GM19372 (cell line): ENCODE measurements around the gene INTS14.

Experiments
- ATAC-seq: cut with Tn5 transposase; IDR thresholded peaks from one replicate; pipeline ENCODE4 v1.9.1; 2021; ENCODE audit warnings: mild to moderate bottlenecking, low read depth, moderate library complexity; ENCODE audit not compliant: unreplicated experiment

INTS14 gene

DNA sequence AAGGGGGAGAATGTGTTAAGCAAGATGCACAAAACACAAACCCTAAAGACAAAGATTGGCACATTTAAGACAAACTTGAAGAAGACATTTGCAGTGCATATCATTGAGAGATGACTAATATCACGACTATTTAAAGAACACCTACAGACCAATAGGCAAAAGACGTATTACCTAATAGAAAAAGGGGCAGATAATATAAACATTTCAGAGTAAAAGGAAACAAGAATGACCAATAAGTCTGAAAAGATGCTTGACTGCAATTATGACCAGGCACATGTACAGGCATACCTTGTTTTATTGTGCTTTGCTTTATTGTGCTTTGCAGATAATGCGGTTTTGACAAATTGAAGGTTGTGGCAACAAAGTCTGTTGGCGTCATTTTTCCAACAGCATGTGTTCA lies 75.7 kb downstream of the INTS14 start:
- no peak for ATAC-seq

DNA sequence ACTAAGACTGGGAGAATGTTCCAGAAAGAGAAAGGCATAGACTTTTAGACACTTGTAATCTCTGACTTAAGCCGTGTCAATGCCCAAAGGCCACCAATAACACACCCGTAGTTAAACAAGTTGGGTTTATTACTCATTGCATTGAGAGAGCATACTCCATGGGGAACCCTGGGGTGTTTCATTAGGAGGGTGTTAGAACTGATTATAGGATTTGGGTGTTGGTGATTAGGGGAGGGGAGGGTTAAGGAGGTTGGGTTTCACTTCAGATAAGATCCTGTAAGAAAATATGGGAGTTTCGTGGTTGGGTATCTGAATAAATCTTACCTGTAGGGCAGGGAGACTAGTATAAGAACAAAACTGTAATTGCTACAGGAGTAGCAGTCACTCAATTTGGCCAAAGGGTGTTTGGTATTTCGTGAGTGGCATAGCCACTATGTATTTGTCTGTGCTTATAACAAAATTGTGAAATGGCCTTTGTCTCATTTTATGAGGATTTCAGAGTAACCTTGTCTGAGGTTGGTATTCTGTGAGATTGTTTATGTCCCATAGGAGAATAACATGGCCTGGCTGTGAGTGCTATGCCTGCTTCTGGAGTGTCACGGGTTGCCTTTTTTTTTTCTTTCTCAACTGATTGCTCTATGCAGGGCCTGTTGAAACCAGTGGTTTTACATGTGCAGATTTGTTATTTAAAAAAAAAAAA lies 77.7 kb downstream of the INTS14 start:
- ATAC-seq: no peak

DNA sequence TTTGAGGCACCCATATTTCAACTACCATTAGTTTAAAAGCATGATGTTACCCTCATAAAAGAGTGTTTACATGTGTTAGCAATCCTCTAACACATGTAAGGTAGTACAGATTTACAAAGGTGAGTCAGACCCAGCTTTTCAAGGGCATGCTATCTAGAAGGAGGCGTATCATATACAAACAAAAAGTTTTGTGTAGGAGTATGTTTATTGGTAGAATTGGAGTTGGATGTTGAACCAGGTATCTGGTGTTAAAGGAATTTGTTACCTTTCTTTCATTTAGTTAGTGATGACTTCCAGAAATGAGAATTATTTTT lies 78.2 kb downstream of the INTS14 start:
- ATAC-seq: no peak

DNA sequence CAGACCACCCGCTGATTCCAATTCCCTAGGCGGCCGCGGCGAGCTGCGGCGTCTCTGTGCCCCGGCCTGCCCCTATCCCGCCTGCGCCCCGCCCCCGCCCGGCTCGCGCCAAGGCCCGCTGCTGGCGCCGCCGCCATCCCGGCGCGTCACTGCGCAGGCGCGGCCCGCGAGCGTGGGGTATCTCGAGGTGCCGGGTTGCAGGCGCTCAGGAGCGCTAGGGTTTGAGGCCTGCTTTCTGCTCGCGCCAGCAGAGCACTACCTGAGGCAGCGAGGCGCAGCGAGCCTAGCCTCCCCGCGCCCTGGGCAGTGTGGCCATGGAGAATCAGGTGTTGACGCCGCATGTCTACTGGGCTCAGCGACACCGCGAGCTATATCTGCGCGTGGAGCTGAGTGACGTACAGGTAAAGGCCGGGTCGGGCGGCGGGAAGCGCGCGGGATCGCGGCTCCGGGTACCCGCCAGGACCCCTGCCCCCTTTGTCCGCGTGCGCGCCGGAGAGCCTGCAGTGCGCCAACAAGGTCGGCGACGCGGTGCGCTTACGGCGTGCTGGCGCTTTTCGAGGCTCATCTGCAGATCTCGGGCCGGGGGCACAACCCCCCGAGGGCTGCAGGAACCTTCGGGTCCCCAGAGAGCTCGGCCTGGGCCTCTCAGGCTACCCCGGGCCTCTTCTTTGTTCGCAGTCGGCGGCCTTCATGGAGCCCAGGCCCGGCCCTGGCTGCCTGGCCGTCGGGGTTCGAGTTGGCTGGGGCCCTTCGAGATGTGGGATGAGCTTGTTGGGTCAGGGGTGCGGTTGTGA lies 80.4 kb downstream of the INTS14 start, which contains the start of gene HACD3:
TSS of gene HACD3 (plus strand) at position 146 of the 794 bp plus-strand sequence. CDS start at position 315, 169 bp downstream.
- peak; percentile 73 for ATAC-seq

DNA sequence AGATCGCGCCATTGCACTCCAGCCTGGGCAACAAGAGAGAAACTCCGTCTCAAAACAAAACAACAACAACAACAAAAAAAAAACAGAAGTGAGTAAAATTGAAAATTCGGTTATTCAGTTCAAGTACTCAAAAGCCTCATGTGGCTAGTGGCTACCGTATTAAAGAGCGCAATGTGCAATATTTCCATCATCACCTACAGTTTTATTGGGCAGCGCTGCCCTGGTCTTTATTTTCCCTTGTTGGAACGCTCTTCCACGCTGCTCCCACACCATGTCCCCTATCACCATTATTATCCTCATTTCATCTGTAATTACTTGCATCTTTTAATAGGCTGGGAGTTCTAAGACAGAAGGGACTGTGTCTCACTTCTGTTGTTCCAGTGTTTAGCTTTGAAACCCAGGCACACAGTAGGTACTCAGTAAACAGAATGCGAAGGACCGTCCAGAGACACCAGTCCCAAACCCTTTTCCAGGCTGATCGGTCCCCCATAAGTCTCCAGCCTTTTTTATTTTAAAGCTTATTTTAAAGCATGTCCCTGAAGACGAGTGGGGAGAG lies 81.1 kb downstream of the INTS14 start:
- no peak for ATAC-seq
